NCI-H2196 (cell line): Measurements from ENCODE around the gene CADPS2.
"Not testable (repeated sequence)": the region's sequence is repeated elsewhere in the genome, so short reads cannot be mapped to it uniquely, and the experiment has no call there.

ENCODE experiments used
- DNase-seq: peaks from one replicate; lab custom pipeline; 2025; ENCODE audit not compliant: unreplicated experiment; lab: John Stamatoyannopoulos, UW

Gene CADPS2

GRCh38 chr7:122302761-122303530 is 583.3 kb downstream of the CADPS2 start:
- no peak for DNase-seq

GRCh38 chr7:122301858-122302760 is 584.2 kb downstream of the CADPS2 start:
- DNase-seq, result no peak

GRCh38 chr7:122300956-122301833 is 585.1 kb downstream of the CADPS2 start:
- no peak for DNase-seq

GRCh38 chr7:122300211-122300932 is 585.9 kb downstream of the CADPS2 start:
- DNase-seq, result no peak

GRCh38 chr7:122299624-122300210 is 586.5 kb downstream of the CADPS2 start:
- no peak for DNase-seq

- DNase-seq, result no peak
Observed at GRCh38 chr7:122298618-122299017, 587.6 kb downstream of the CADPS2 start.

- DNase-seq, result no peak
Observed at GRCh38 chr7:122298131-122298530, 588.1 kb downstream of the CADPS2 start.

- no peak for DNase-seq
Observed at GRCh38 chr7:122291189-122291588, 595.1 kb downstream of the CADPS2 start.

- no peak for DNase-seq
Observed at GRCh38 chr7:122290476-122290875, 595.8 kb downstream of the CADPS2 start.

GRCh38 chr7:122289426-122289825 is 596.8 kb downstream of the CADPS2 start:
- DNase-seq, result no peak

GRCh38 chr7:122284608-122285007 is 601.7 kb downstream of the CADPS2 start:
- not testable (repeated sequence) for DNase-seq

GRCh38 chr7:122273117-122273516 is 613.1 kb downstream of the CADPS2 start:
- no peak for DNase-seq

- DNase-seq, result no peak
Observed at GRCh38 chr7:122269241-122269640, 617.0 kb downstream of the CADPS2 start.
